MCF 10A (cell line): ENCODE data around the gene PAK5. TPM values are rescaled to one million over a fixed set of nuclear protein-coding genes. Genes with fewer than 3 reads are reported as not detected.
A peak's percentile ranks its signal among the peaks of the same experiment; 100 is the strongest.

ENCODE experiments used
- BruUV-seq: library from RNA; stranded (reverse); fragments of 400-500 nt; replicated peaks from 2 replicates; lab custom pipeline; 2021; lab: Mats Ljungman, UMichigan
- CTCF ChIA-PET: fragments of 300-600 bp; sonication (Branson Sonifier 250); formaldehyde crosslinking; extraction: SDS; loops from one replicate; lab custom pipeline; 2021; ENCODE audit warnings: antibody characterized with exemption, inconsistent platforms; lab: Yijun Ruan, JAX
- POLR2A ChIA-PET: fragments of 300-600, 350-650 bp; sonication (Branson Sonifier 250); formaldehyde crosslinking; extraction: SDS; loops from one replicate; lab custom pipeline; 2020; ENCODE audit warnings: antibody characterized with exemption, inconsistent platforms; lab: Yijun Ruan, JAX
- DNase-seq: peaks from one replicate; pipeline ENCODE4 v3.0.0-alpha.2; 2018; ENCODE audit not compliant: unreplicated experiment
- H3K27ac Mint-ChIP-seq: one replicate; pipeline ENCODE4 v1.8.0; 2022; ENCODE audit warnings: mild to moderate bottlenecking, low read depth, mixed read lengths; ENCODE audit not compliant: unreplicated experiment
- H3K27me3 Mint-ChIP-seq: one replicate; pipeline ENCODE4 v1.8.0; 2022; ENCODE audit warnings: mixed read lengths; ENCODE audit not compliant: insufficient read depth, unreplicated experiment
- H3K36me3 Mint-ChIP-seq: one replicate; pipeline ENCODE4 v1.8.0; 2022; ENCODE audit warnings: mild to moderate bottlenecking, moderate library complexity, mixed read lengths; ENCODE audit not compliant: insufficient read depth, unreplicated experiment
- H3K4me1 Mint-ChIP-seq: one replicate; pipeline ENCODE4 v1.8.0; 2022; ENCODE audit warnings: mixed read lengths; ENCODE audit not compliant: insufficient read depth, unreplicated experiment
- H3K4me3 Mint-ChIP-seq: one replicate; pipeline ENCODE4 v1.8.0; 2022; ENCODE audit warnings: mild to moderate bottlenecking, moderate library complexity, mixed read lengths; ENCODE audit not compliant: unreplicated experiment
- H3K9me3 Mint-ChIP-seq: one replicate; pipeline ENCODE4 v1.8.0; 2022; ENCODE audit warnings: mixed read lengths; ENCODE audit not compliant: unreplicated experiment
- CTCF ChIP-seq: fragments of 200-600 bp; IDR thresholded peaks from one replicate; pipeline ENCODE4 v1.8.0; 2022; ENCODE audit warnings: antibody characterized with exemption, mild to moderate bottlenecking; ENCODE audit not compliant: unreplicated experiment
- intact Hi-C: fragments of 100-400 bp; cut with micrococcal nuclease; formaldehyde crosslinking; loops from 2 replicates; pipeline ENCODE4 v1.14.1; 2022
- total RNA-seq: library from RNA; stranded (reverse); gene quantifications from 2 replicates; pipeline ENCODE4 v1.2.3, GENCODE V29; 2022

Gene PAK5
- total RNA-seq, 1 experiment from 2014 or later = not detected

- Mint-ChIP-seq H3K4me3 (no peak overlapping the region), H3K9me3 (peaks cover 7% of the 10 kb centered on the region), H3K27me3 (no peaks in the 10 kb centered on the region), H3K36me3 (no peaks in the 10 kb centered on the region), H3K27ac (no peak overlapping the region), H3K4me1 (no peaks in the 10 kb centered on the region)
- POLR2A ChIA-PET = no interaction called here
- DNase-seq = peak; percentile 40
- intact Hi-C loops = no loop called here
- no TSS peak for BruUV-seq
- TF ChIP-seq CTCF = no peak
- CTCF ChIA-PET = interaction anchor here (1.0 kb wide), 1 partner anchor 54 kb away, joined by 3 read pairs; no protein-coding TSS in a partner anchor
Measured at GRCh38 chr20:9555781-9556180, 283.1 kb downstream of the PAK5 start.

GRCh38 chr20:9551808-9552550 is 286.9 kb downstream of the PAK5 start:
- Mint-ChIP-seq H3K4me3 (no peak overlapping the region), H3K9me3 (peaks cover 7% of the 10 kb centered on the region), H3K27ac (no peak overlapping the region), H3K36me3 (no peaks in the 10 kb centered on the region), H3K27me3 (no peaks in the 10 kb centered on the region), H3K4me1 (no peaks in the 10 kb centered on the region)
- ChIA-PET CTCF (interaction anchor here (0.6 kb wide), 1 partner anchor 124 kb away, joined by 3 read pairs; no protein-coding TSS in a partner anchor), POLR2A (no interaction called here)
- DNase-seq = no peak
- BruUV-seq = no TSS peak
- intact Hi-C loops = no loop called here
- TF ChIP-seq CTCF = no peak

- H3K27me3 Mint-ChIP-seq = no peaks in the 10 kb centered on the region
- peaks cover 7% of the 10 kb centered on the region for H3K9me3 Mint-ChIP-seq
- CTCF ChIA-PET = interaction anchor here (0.6 kb wide), 2 partner anchors 112 to 1576 kb away, joined by 3 to 5 read pairs; no protein-coding TSS in a partner anchor
- intact Hi-C loops = no loop called here
- H3K4me3 Mint-ChIP-seq = no peak overlapping the region
- BruUV-seq = no TSS peak
- DNase-seq = no peak
- POLR2A ChIA-PET = no interaction called here
- TF ChIP-seq CTCF = no peak
- H3K27ac Mint-ChIP-seq = no peak overlapping the region
- no peaks in the 10 kb centered on the region for H3K4me1 Mint-ChIP-seq
- no peaks in the 10 kb centered on the region for H3K36me3 Mint-ChIP-seq
Measured at GRCh38 chr20:9550871-9551270, 288.0 kb downstream of the PAK5 start.

GRCh38 chr20:9550283-9550682 is 288.6 kb downstream of the PAK5 start:
- peaks cover 11% of the 10 kb centered on the region for H3K9me3 Mint-ChIP-seq
- H3K4me1 Mint-ChIP-seq = no peaks in the 10 kb centered on the region
- H3K36me3 Mint-ChIP-seq = no peaks in the 10 kb centered on the region
- H3K27ac Mint-ChIP-seq = no peak overlapping the region
- no peak overlapping the region for H3K4me3 Mint-ChIP-seq
- H3K27me3 Mint-ChIP-seq = no peaks in the 10 kb centered on the region
- TF ChIP-seq CTCF = no peak
- BruUV-seq = no TSS peak
- intact Hi-C loops = no loop called here
- ChIA-PET CTCF (interaction anchor here (0.5 kb wide), 1 partner anchor 68 kb away, joined by 3 read pairs; no protein-coding TSS in a partner anchor), POLR2A (no interaction called here)
- DNase-seq = no peak
